Neural progenitor cell (in vitro differentiated cells): Measurements from ENCODE around the gene MAP2K2.

Experiments used
- CTCF ChIP-seq: fragments of 200-600 bp; sonication (generic); IDR thresholded peaks from 2 replicates; pipeline ENCODE4 v1.5.1; 2017; ENCODE audit warnings: antibody characterized with exemption, mild to moderate bottlenecking
- EZH2 ChIP-seq: fragments of 200-600 bp; sonication (generic); IDR thresholded peaks from 2 replicates; pipeline ENCODE4 v1.6.1; 2017; ENCODE audit warnings: antibody characterized with exemption, mild to moderate bottlenecking, moderate library complexity
- EZH2phosphoT487 ChIP-seq: fragments of 200-600 bp; sonication (generic); IDR thresholded peaks from 2 replicates; pipeline ENCODE4 v1.6.1; 2017; ENCODE audit warnings: antibody characterized with exemption

GRCh38 chr19:4077007-4077374, 46.9 kb downstream of the MAP2K2 start:
- TF ChIP-seq CTCF (no peak), EZH2phosphoT487 (no peak), EZH2 (no peak)
